H9 (cell line): Measurements from ENCODE around the gene GHR. TPM values are rescaled to one million over a fixed set of nuclear protein-coding genes. Genes with fewer than 3 reads are reported as not detected.

Experiments used
- DNase-seq: peaks from one replicate; pipeline ENCODE4 v3.0.0-alpha.2; 2017
- H2AFZ ChIP-seq: one replicate; pipeline ENCODE4 v1.6.1; 2013; ENCODE audit warnings: mild to moderate bottlenecking, low read length, control low read depth, moderate library complexity
- H2AK5ac ChIP-seq: 2 replicates; pipeline ENCODE4 v1.6.1; 2013; ENCODE audit warnings: low read length, control low read depth, mixed read lengths; ENCODE audit not compliant: insufficient read length
- H2BK120ac ChIP-seq: one replicate; pipeline ENCODE4 v1.6.1; 2013; ENCODE audit warnings: low read depth, mild to moderate bottlenecking, low read length, control low read depth, inconsistent platforms; ENCODE audit not compliant: poor library complexity, severe bottlenecking
- H2BK12ac ChIP-seq: 2 replicates; pipeline ENCODE4 v1.6.1; 2013; ENCODE audit warnings: low read length, control low read depth, mixed read lengths, low read depth; ENCODE audit not compliant: insufficient read length
- H2BK15ac ChIP-seq: 2 replicates; pipeline ENCODE4 v1.6.1; 2013; ENCODE audit warnings: low read depth, low read length, control low read depth
- H2BK20ac ChIP-seq: one replicate; pipeline ENCODE4 v1.6.1; 2013; ENCODE audit warnings: low read depth, mild to moderate bottlenecking, low read length, control low read depth, inconsistent platforms; ENCODE audit not compliant: poor library complexity, severe bottlenecking
- H2BK5ac ChIP-seq: 2 replicates; pipeline ENCODE4 v1.6.1; 2013; ENCODE audit warnings: low read length, control low read depth, mixed read lengths; ENCODE audit not compliant: insufficient read length
- H3K14ac ChIP-seq: 2 replicates; pipeline ENCODE4 v1.6.1; 2013; ENCODE audit warnings: low read length, control low read depth; ENCODE audit not compliant: insufficient read depth
- H3K18ac ChIP-seq: 2 replicates; pipeline ENCODE4 v1.6.1; 2013; ENCODE audit warnings: low read depth, mild to moderate bottlenecking, mixed read lengths, low read length, control low read depth; ENCODE audit not compliant: insufficient read length
- H3K23ac ChIP-seq: 2 replicates; pipeline ENCODE4 v1.6.1; 2013; ENCODE audit warnings: low read length, control low read depth, mixed read lengths, low read depth; ENCODE audit not compliant: insufficient read length
- H3K23me2 ChIP-seq: 2 replicates; pipeline ENCODE4 v1.6.1; 2013; ENCODE audit warnings: low read depth, mild to moderate bottlenecking, mixed read lengths, low read length, control low read depth; ENCODE audit not compliant: insufficient read length, poor library complexity, severe bottlenecking
- H3K27ac ChIP-seq: 2 replicates; pipeline ENCODE4 v1.5.1; 2013; ENCODE audit warnings: low read length, control low read depth, mixed read lengths, low read depth; ENCODE audit not compliant: insufficient read length
- H3K27me3 ChIP-seq: 2 replicates; pipeline ENCODE4 v1.6.1; 2013; ENCODE audit warnings: low read length, control low read depth, inconsistent platforms; ENCODE audit not compliant: insufficient read depth
- H3K4ac ChIP-seq: 2 replicates; pipeline ENCODE4 v1.6.1; 2013; ENCODE audit warnings: low read depth, mild to moderate bottlenecking, control low read depth, inconsistent platforms, low read length, moderate library complexity
- H3K4me1 ChIP-seq: 2 replicates; pipeline ENCODE4 v1.6.1; 2013; ENCODE audit warnings: low read length, control low read depth, inconsistent platforms; ENCODE audit not compliant: insufficient read depth
- H3K4me2 ChIP-seq: 2 replicates; pipeline ENCODE4 v1.6.1; 2013; ENCODE audit warnings: low read length, control low read depth, mixed read lengths; ENCODE audit not compliant: insufficient read length, insufficient read depth
- H3K56ac ChIP-seq: 2 replicates; pipeline ENCODE4 v1.6.1; 2013; ENCODE audit warnings: low read depth, mild to moderate bottlenecking, mixed read lengths, low read length, control low read depth; ENCODE audit not compliant: insufficient read length
- H3K79me1 ChIP-seq: 2 replicates; pipeline ENCODE4 v1.6.1; 2013; ENCODE audit warnings: low read depth, mild to moderate bottlenecking, moderate library complexity, low read length, control low read depth, inconsistent platforms; ENCODE audit not compliant: insufficient read depth, poor library complexity, severe bottlenecking
- H3K79me2 ChIP-seq: 2 replicates; pipeline ENCODE4 v1.6.1; 2013; ENCODE audit warnings: low read length, control low read depth, inconsistent platforms; ENCODE audit not compliant: insufficient read depth
- H3K9ac ChIP-seq: 2 replicates; pipeline ENCODE4 v1.6.1; 2013; ENCODE audit warnings: low read length, control low read depth, mixed read lengths; ENCODE audit not compliant: insufficient read length; ENCODE audit errors: extremely low read depth
- H3K9me3 ChIP-seq: one replicate; pipeline ENCODE4 v1.6.1; 2013; ENCODE audit warnings: low read depth, low read length, inconsistent platforms; ENCODE audit not compliant: control insufficient read depth
- H3T11ph ChIP-seq: one replicate; pipeline ENCODE4 v1.6.1; 2013; ENCODE audit warnings: mild to moderate bottlenecking, low read length, control low read depth, inconsistent platforms
- H4K20me1 ChIP-seq: one replicate; pipeline ENCODE4 v1.6.1; 2013; ENCODE audit not compliant: control insufficient read depth, insufficient read length, insufficient read depth
- H4K5ac ChIP-seq: 2 replicates; pipeline ENCODE4 v1.6.1; 2013; ENCODE audit warnings: low read depth, mild to moderate bottlenecking, mixed read lengths, low read length, control low read depth; ENCODE audit not compliant: insufficient read length
- H4K8ac ChIP-seq: replicated peaks from 2 replicates; pipeline ENCODE4 v1.6.1; 2013; ENCODE audit warnings: low read length, control low read depth, mixed read lengths, low read depth; ENCODE audit not compliant: insufficient read length
- H4K91ac ChIP-seq: 2 replicates; pipeline ENCODE4 v1.6.1; 2013; ENCODE audit warnings: low read depth, mild to moderate bottlenecking, moderate library complexity, mixed read lengths, low read length, control low read depth; ENCODE audit not compliant: insufficient read length
- H3K27ac Mint-ChIP-seq, 3 experiments: 2 replicates in 2 of 3; 3 replicates in 1 of 3; pipeline ENCODE4 v1.8.0; 2020 to 2021; ENCODE audit warnings: mixed read lengths in 3 of 3, mild to moderate bottlenecking in 1 of 3, moderate library complexity in 1 of 3
- H3K27me3 Mint-ChIP-seq: 2 replicates; pipeline ENCODE4 v1.8.0; 2021; ENCODE audit warnings: low read depth, mild to moderate bottlenecking, moderate library complexity, mixed read lengths
- H3K36me3 Mint-ChIP-seq, 3 experiments: 2 replicates in 2 of 3; 3 replicates in 1 of 3; pipeline ENCODE4 v1.8.0; 2020 to 2021; ENCODE audit warnings: low read depth in 3 of 3, mixed read lengths in 3 of 3; ENCODE audit not compliant: insufficient read depth in 1 of 3
- H3K4me1 Mint-ChIP-seq, 2 experiments: 2 replicates each; pipeline ENCODE4 v1.8.0; 2020; ENCODE audit warnings: mixed read lengths in 2 of 2
- H3K4me3 Mint-ChIP-seq, 2 experiments: 2 replicates in 1 of 2; 3 replicates in 1 of 2; pipeline ENCODE4 v1.8.0; 2020 to 2021; ENCODE audit warnings: mild to moderate bottlenecking in 2 of 2, mixed read lengths in 2 of 2, moderate library complexity in 1 of 2
- H3K9me3 Mint-ChIP-seq, 2 experiments: 2 replicates in 1 of 2; 3 replicates in 1 of 2; pipeline ENCODE4 v1.8.0; 2020; ENCODE audit warnings: mild to moderate bottlenecking in 2 of 2, mixed read lengths in 2 of 2, moderate library complexity in 1 of 2
- CTCF ChIP-seq: fragments of 200-600 bp; sonication (generic); conservative IDR thresholded peaks from 3 replicates; pipeline ENCODE4 v1.8.0; 2021; ENCODE audit warnings: antibody characterized with exemption, mild to moderate bottlenecking
- WGBS: extraction: QIAGEN DNeasy Blood & Tissue Kit; methylation state at CpG from one replicate; pipeline ENCODE4 v1.1.7; 2013; ENCODE audit warnings: missing lambda C conversion rate, low lambda C conversion rate, mixed read lengths; ENCODE audit not compliant: insufficient read length; ENCODE audit errors: extremely low coverage; 5-methylcytosine and 5-hydroxymethylcytosine counted together
- total RNA-seq: library from RNA; stranded (reverse); gene quantifications from 2 replicates; pipeline ENCODE4 v1.2.1, GENCODE V29; 2021

GHR gene
- total RNA-seq, 1 experiment from 2014 or later, result 0.20 TPM

GRCh38 chr5:42461033-42461432 lies 37.8 kb downstream of the GHR start:
- Histone ChIP-seq H3K23ac (no peak overlapping the region), H3K14ac (no peak overlapping the region), H2BK12ac (no peak overlapping the region), H3K79me2 (no peaks in the 10 kb centered on the region), H3K18ac (no peak overlapping the region), H2BK5ac (no peak overlapping the region), H3K27ac (no peak overlapping the region), H3K23me2 (no peaks in the 10 kb centered on the region), H3K4ac (no peak overlapping the region), H2AK5ac (no peak overlapping the region), H2BK20ac (no peak overlapping the region), H3K27me3 (no peaks in the 10 kb centered on the region), H2BK15ac (no peak overlapping the region), H4K91ac (no peak overlapping the region), H3K79me1 (no peaks in the 10 kb centered on the region), H3K56ac (no peak overlapping the region), H3K9me3 (no peaks in the 10 kb centered on the region), H3T11ph (no peak overlapping the region), H2BK120ac (no peak overlapping the region), H3K4me1 (no peaks in the 10 kb centered on the region), H4K20me1 (no peaks in the 10 kb centered on the region), H3K4me2 (no peak overlapping the region), H4K5ac (no peak overlapping the region), H2AFZ (no peak overlapping the region), H4K8ac (no peak overlapping the region), H3K9ac (no peak overlapping the region)
- Mint-ChIP-seq H3K4me3 (no peak overlapping the region), H3K36me3 (no peaks in the 10 kb centered on the region), H3K27me3 (no peaks in the 10 kb centered on the region), H3K4me1 (no peaks in the 10 kb centered on the region; a peak in 1 of 4 replicates), H3K27ac (no peak overlapping the region), H3K9me3 (no peaks in the 10 kb centered on the region)
- WGBS, result 100% methylated on average over 1 of the region's 1 CpG
- no peak for TF ChIP-seq CTCF
- DNase-seq, result no peak
